ENCODE data around the gene FOXK1.

- TF ChIP-seq BHLHE40 (IDR thresholded peaks at IDR 0.05; ENCODE audit: borderline replicate concordance) = no peak
- TF ChIP-seq LEF1 (IDR thresholded peaks at IDR 0.05; ENCODE audit: borderline replicate concordance) = no peak
- no peak for TF ChIP-seq HDGF (IDR thresholded peaks at IDR 0.05; ENCODE audit: borderline replicate concordance)
- TF ChIP-seq SP1 (IDR thresholded peaks at IDR 0.05) = no peak
- TF ChIP-seq ZNF384 (IDR thresholded peaks at IDR 0.05) = no peak
- TF ChIP-seq FOXK2 (IDR thresholded peaks at IDR 0.05) = no peak
- TF ChIP-seq SUZ12 (IDR thresholded peaks at IDR 0.05) = no peak
- no peak for TF ChIP-seq TARDBP (IDR thresholded peaks at IDR 0.05)
Observed at GRCh38 chr7:4814433-4814832, 132.3 kb downstream of the FOXK1 start.

Data from HEK293T (cell line).